OCI-LY1 (cell line): Measurements from ENCODE around the gene IQSEC1.

Experiments used
- EZH2 ChIP-seq: fragments of 200-600 bp; sonication (generic), shearing (Covaris generic); IDR thresholded peaks from 2 replicates; pipeline ENCODE4 v1.8.0; 2017; ENCODE audit warnings: borderline replicate concordance, mixed run types, mild to moderate bottlenecking, antibody characterized with exemption, low read length, moderate library complexity, mixed read lengths
- TF ChIP-seq, protein P1 (sequence below): fragments of 200-600 bp; sonication (generic), shearing (Covaris generic); IDR thresholded peaks from 2 replicates; pipeline ENCODE4 v1.5.1; 2017; ENCODE audit warnings: mild to moderate bottlenecking, antibody characterized with exemption, low read length, moderate library complexity, mixed read lengths

- TF ChIP-seq, protein P1, sequence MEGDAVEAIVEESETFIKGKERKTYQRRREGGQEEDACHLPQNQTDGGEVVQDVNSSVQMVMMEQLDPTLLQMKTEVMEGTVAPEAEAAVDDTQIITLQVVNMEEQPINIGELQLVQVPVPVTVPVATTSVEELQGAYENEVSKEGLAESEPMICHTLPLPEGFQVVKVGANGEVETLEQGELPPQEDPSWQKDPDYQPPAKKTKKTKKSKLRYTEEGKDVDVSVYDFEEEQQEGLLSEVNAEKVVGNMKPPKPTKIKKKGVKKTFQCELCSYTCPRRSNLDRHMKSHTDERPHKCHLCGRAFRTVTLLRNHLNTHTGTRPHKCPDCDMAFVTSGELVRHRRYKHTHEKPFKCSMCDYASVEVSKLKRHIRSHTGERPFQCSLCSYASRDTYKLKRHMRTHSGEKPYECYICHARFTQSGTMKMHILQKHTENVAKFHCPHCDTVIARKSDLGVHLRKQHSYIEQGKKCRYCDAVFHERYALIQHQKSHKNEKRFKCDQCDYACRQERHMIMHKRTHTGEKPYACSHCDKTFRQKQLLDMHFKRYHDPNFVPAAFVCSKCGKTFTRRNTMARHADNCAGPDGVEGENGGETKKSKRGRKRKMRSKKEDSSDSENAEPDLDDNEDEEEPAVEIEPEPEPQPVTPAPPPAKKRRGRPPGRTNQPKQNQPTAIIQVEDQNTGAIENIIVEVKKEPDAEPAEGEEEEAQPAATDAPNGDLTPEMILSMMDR: no peak
- no peak for TF ChIP-seq EZH2
Observed at GRCh38 chr3:12973827-12974226, 99.4 kb downstream of the IQSEC1 start.
